H1 (cell line): ENCODE data around the gene FMOD. TPM values are rescaled to one million over a fixed set of nuclear protein-coding genes. Genes with fewer than 3 reads are reported as not detected.

Source experiments
- CTCF ChIA-PET: fragments of 300-600 bp; sonication (Branson Sonifier 250); formaldehyde crosslinking; loops from one replicate; lab custom pipeline; 2021; ENCODE audit not compliant: partially characterized antibody; lab: Charles Lee
- POLR2A ChIA-PET: fragments of 300-600 bp; sonication (Branson Sonifier 250); formaldehyde crosslinking; loops from one replicate; lab custom pipeline; 2021; ENCODE audit warnings: inconsistent platforms; ENCODE audit not compliant: partially characterized antibody; lab: Charles Lee
- DNase-seq, 2 experiments: peaks; one replicate each; pipeline versions ENCODE4 v3.0.0 to v3.0.0-alpha.2; 2010 to 2022; ENCODE audit warnings: low spot score in 2 of 2, low read depth in 1 of 2, mixed read lengths in 1 of 2
- FAIRE-seq: peaks from 2 replicates; lab custom pipeline; 2011; peaks lifted over from hg19 to GRCh38; lab: Jason Lieb, UNC
- H2AFZ ChIP-seq: 2 replicates; pipeline ENCODE4 v1.8.1; 2012; ENCODE audit warnings: low read length, inconsistent platforms
- H2AK5ac ChIP-seq: 2 replicates; pipeline ENCODE4 v1.6.1; 2013; ENCODE audit warnings: low read depth, low read length
- H2BK120ac ChIP-seq: replicated peaks from 2 replicates; pipeline ENCODE3; 2013; ENCODE audit warnings: low read depth, low read length, inconsistent platforms
- H2BK12ac ChIP-seq: 2 replicates; pipeline ENCODE4 v1.6.1; 2013; ENCODE audit warnings: low read depth, low read length
- H2BK15ac ChIP-seq: 2 replicates; pipeline ENCODE4 v1.6.1; 2013; ENCODE audit warnings: low read length
- H2BK20ac ChIP-seq: 2 replicates; pipeline ENCODE4 v1.6.1; 2013; ENCODE audit warnings: low read length
- H2BK5ac ChIP-seq: 2 replicates; pipeline ENCODE4 v1.6.1; 2013; ENCODE audit warnings: low read depth, low read length
- H3K14ac ChIP-seq: 2 replicates; pipeline ENCODE4 v1.6.1; 2013; ENCODE audit warnings: inconsistent platforms; ENCODE audit not compliant: insufficient read length
- H3K18ac ChIP-seq: 2 replicates; pipeline ENCODE4 v1.6.1; 2013; ENCODE audit warnings: low read length; ENCODE audit errors: extremely low read depth
- H3K23ac ChIP-seq: 2 replicates; pipeline ENCODE4 v1.6.1; 2013; ENCODE audit warnings: inconsistent platforms; ENCODE audit not compliant: insufficient read length
- H3K23me2 ChIP-seq: 2 replicates; pipeline ENCODE4 v1.6.1; 2013; ENCODE audit warnings: low read depth, low read length
- H3K27ac ChIP-seq: 2 replicates; pipeline ENCODE4 v1.6.1; 2011; ENCODE audit warnings: low read depth, low read length, inconsistent platforms
- H3K27me3 ChIP-seq, 4 experiments: replicated peaks in 1 of 4; 1 replicate in 1 of 4; 2 replicates in 3 of 4; pipeline versions ENCODE4 v1.6.1 to v1.8.1; 2011 to 2013; ENCODE audit warnings: low read length in 3 of 4, mild to moderate bottlenecking in 3 of 4, inconsistent platforms in 2 of 4, mixed read lengths in 2 of 4, moderate library complexity in 1 of 4; ENCODE audit not compliant: control insufficient read depth in 3 of 4, insufficient read depth in 3 of 4; ENCODE audit errors: extremely low read depth in 1 of 4
- H3K36me3 ChIP-seq, 4 experiments: 2 replicates each; pipeline versions ENCODE4 v1.6.1 to v1.8.1; 2011 to 2013; ENCODE audit warnings: mild to moderate bottlenecking in 4 of 4, low read length in 3 of 4, moderate library complexity in 2 of 4, control low read depth in 1 of 4, inconsistent platforms in 1 of 4; ENCODE audit not compliant: insufficient read depth in 4 of 4, control insufficient read depth in 2 of 4
- H3K4ac ChIP-seq: replicated peaks from 2 replicates; pipeline ENCODE3; 2013; ENCODE audit warnings: low read length, low read depth, mixed read lengths, inconsistent platforms; ENCODE audit not compliant: insufficient read length
- H3K4me1 ChIP-seq, 4 experiments: replicated peaks in 1 of 4; 1 replicate in 1 of 4; 2 replicates in 3 of 4; pipeline versions ENCODE4 v1.6.1 to v1.8.1; 2011 to 2013; ENCODE audit warnings: low read length in 3 of 4, inconsistent platforms in 2 of 4, mixed read lengths in 1 of 4; ENCODE audit not compliant: insufficient read depth in 4 of 4, control insufficient read depth in 3 of 4
- H3K4me2 ChIP-seq, 2 experiments: 2 replicates each; pipeline versions ENCODE4 v1.6.1 to v1.8.1; 2011 to 2013; ENCODE audit warnings: low read depth in 2 of 2, low read length in 2 of 2, control low read depth in 1 of 2, inconsistent platforms in 1 of 2, mild to moderate bottlenecking in 1 of 2; ENCODE audit not compliant: insufficient read depth in 1 of 2
- H3K4me3 ChIP-seq, 4 experiments: fragments of 200-600, 300-600 bp in 1 of 4; sonication (generic), shearing (Covaris generic), sonication (Bioruptor Twin) in 1 of 4; 2 replicates each; pipeline versions ENCODE4 v1.5.1 to v1.8.1; 2011 to 2016; ENCODE audit warnings: low read length in 4 of 4, low read depth in 3 of 4, control low read depth in 2 of 4, inconsistent platforms in 2 of 4, mild to moderate bottlenecking in 2 of 4, mixed read lengths in 1 of 4, moderate library complexity in 1 of 4; ENCODE audit not compliant: insufficient read depth in 2 of 4; ENCODE audit errors: extremely low read depth in 1 of 4
- H3K56ac ChIP-seq: replicated peaks from 2 replicates; pipeline ENCODE3; 2013; ENCODE audit warnings: low read depth, mild to moderate bottlenecking, mixed read lengths, low read length, inconsistent platforms; ENCODE audit not compliant: insufficient read length
- H3K79me1 ChIP-seq: 2 replicates; pipeline ENCODE4 v1.6.1; 2013; ENCODE audit warnings: low read depth, low read length, control low read depth
- H3K79me2 ChIP-seq, 2 experiments: 2 replicates each; pipeline versions ENCODE4 v1.6.1 to v1.8.1; 2012 to 2013; ENCODE audit warnings: low read length in 2 of 2, mild to moderate bottlenecking in 2 of 2, inconsistent platforms in 1 of 2; ENCODE audit not compliant: insufficient read depth in 2 of 2, control insufficient read depth in 1 of 2
- H3K9ac ChIP-seq, 4 experiments: replicated peaks in 1 of 4; 1 replicate in 1 of 4; 2 replicates in 3 of 4; pipeline versions ENCODE4 v1.6.1 to v1.8.1; 2011 to 2013; ENCODE audit warnings: low read depth in 3 of 4, low read length in 3 of 4, control low read depth in 2 of 4, mild to moderate bottlenecking in 2 of 4, moderate library complexity in 2 of 4, inconsistent platforms in 1 of 4; ENCODE audit errors: extremely low read depth in 1 of 4
- H3K9me3 ChIP-seq, 2 experiments: 2 replicates each; pipeline versions ENCODE4 v1.6.1 to v1.8.1; 2012 to 2013; ENCODE audit warnings: mild to moderate bottlenecking in 2 of 2, moderate library complexity in 2 of 2, control low read depth in 1 of 2, inconsistent platforms in 1 of 2, low read depth in 1 of 2, low read length in 1 of 2, mixed read lengths in 1 of 2; ENCODE audit not compliant: insufficient read depth in 2 of 2
- H4K20me1 ChIP-seq, 2 experiments: replicated peaks in 1 of 2; 2 replicates each; pipeline versions ENCODE3 to v1.8.1; 2011 to 2013; ENCODE audit warnings: inconsistent platforms in 2 of 2, low read length in 2 of 2, mild to moderate bottlenecking in 1 of 2; ENCODE audit not compliant: insufficient read depth in 2 of 2, control insufficient read depth in 1 of 2
- H4K5ac ChIP-seq: 2 replicates; pipeline ENCODE4 v1.6.1; 2013; ENCODE audit warnings: low read length, low read depth, mixed read lengths, inconsistent platforms; ENCODE audit not compliant: insufficient read length
- H4K8ac ChIP-seq: 2 replicates; pipeline ENCODE4 v1.8.0; 2013; ENCODE audit warnings: mild to moderate bottlenecking, moderate library complexity, low read length, inconsistent platforms; ENCODE audit not compliant: insufficient read depth; ENCODE audit errors: extremely low read depth
- H4K91ac ChIP-seq: replicated peaks from 2 replicates; pipeline ENCODE3; 2013; ENCODE audit warnings: low read length, mixed read lengths, inconsistent platforms; ENCODE audit not compliant: insufficient read length
- CHD1 ChIP-seq: IDR thresholded peaks from 2 replicates; pipeline ENCODE4 v1.6.1; 2012; ENCODE audit warnings: low read depth, low read length, improper control_type of control experiment
- RNF2 ChIP-seq: fragments of 200-900, 300-1000 bp; sonication (generic); IDR thresholded peaks from 2 replicates; pipeline ENCODE4 v1.7.1; 2016; ENCODE audit warnings: borderline replicate concordance, low read depth, mild to moderate bottlenecking, antibody characterized with exemption, low read length; ENCODE audit not compliant: poor library complexity, severe bottlenecking; ENCODE audit errors: missing control alignments
- WGBS, 2 experiments: shearing (Covaris generic) in 1 of 2; methylation state at CpG; one replicate each; pipeline versions ENCODE4 v1.1.6 to v1.1.7; 2013 to 2015; ENCODE audit warnings: low lambda C conversion rate in 2 of 2, mixed read lengths in 2 of 2, inconsistent platforms in 1 of 2, low coverage in 1 of 2, missing lambda C conversion rate in 1 of 2; ENCODE audit not compliant: insufficient replicate concordance in 2 of 2, insufficient coverage in 1 of 2, insufficient read length in 1 of 2; ENCODE audit errors: extremely low coverage in 1 of 2, missing lambda C conversion rate in 1 of 2; 5-methylcytosine and 5-hydroxymethylcytosine counted together
- polyA plus RNA-seq, 7 experiments: library from polyadenylated mRNA; depleted of rRNA in 3 of 7; stranded (reverse) in 5 of 7; unstranded in 2 of 7; fragments of >200 nt in 5 of 7; fragments of 200-250 nt in 2 of 7; gene quantifications; 1 replicate in 5 of 7; 2 replicates in 1 of 7; 4 replicates in 1 of 7; pipeline versions ENCODE4 v1.2.1 to v1.2.3, GENCODE V29; 2011 to 2013; ENCODE audit warnings: missing spikeins in 2 of 7, mixed read lengths in 2 of 7
- total RNA-seq: library from RNA; stranded (reverse); fragmentation: NEBNext Ultra II Directional; extraction: Animal tissue kit (Norgen Biotek cat#: 25700); gene quantifications from 2 replicates; pipeline ENCODE4 v1.2.1, GENCODE V29; 2021

Gene FMOD
- total and polyA plus RNA-seq, 2 of the 8 experiments (the other 6 are each of a cell fraction or from before 2014, with no cell fraction given): 0.17 to 0.32 TPM

DNA sequence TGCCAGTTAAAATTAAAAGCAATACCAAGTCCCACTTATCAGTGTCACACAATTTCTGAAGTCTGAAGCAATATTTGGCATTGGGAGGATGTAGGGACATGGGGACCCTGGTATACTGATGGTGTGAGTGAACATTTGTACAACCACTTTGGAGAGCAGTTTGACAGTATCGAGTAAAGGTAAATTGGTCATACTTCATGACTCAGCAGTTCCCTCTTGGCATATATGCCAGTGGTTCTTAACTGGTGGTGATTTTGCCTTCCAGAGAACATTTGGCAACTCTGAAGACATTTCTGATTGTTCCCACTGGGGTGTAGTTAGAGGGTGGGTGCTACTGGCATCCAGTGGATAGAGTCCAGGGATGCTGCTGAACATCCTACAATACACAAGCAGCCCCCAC, 19.7 kb downstream of the FMOD start:
- H3K18ac ChIP-seq: no peak overlapping the region
- no peak overlapping the region for H4K5ac ChIP-seq
- TF ChIP-seq CHD1 (no peak), RNF2 (no peak)
- ChIA-PET POLR2A (no interaction called here), CTCF (interaction anchor here (0.7 to 20.7 kb wide), 5 partner anchors 9 to 172 kb away, joined by 3 to 785 read pairs (median 5); no protein-coding TSS in a partner anchor)
- H2BK15ac ChIP-seq: no peak overlapping the region
- no peak overlapping the region for H2AFZ ChIP-seq
- H3K4ac ChIP-seq: no peak overlapping the region
- H3K56ac ChIP-seq: no peak overlapping the region
- H3K4me1 ChIP-seq: peaks cover 6 to 19% (median 10%) of the 10 kb centered on the region in 4 experiments
- peaks cover 0 to 13% (median 5%) of the 10 kb centered on the region in 4 experiments; a peak in 4 of 7 replicates for H3K27me3 ChIP-seq
- FAIRE-seq: no peak
- no peak overlapping the region for H4K91ac ChIP-seq
- no peaks in the 10 kb centered on the region for H3K36me3 ChIP-seq
- no peaks in the 10 kb centered on the region for H3K79me2 ChIP-seq
- no peak for DNase-seq
- H2BK5ac ChIP-seq: no peak overlapping the region
- no peak overlapping the region for H3K27ac ChIP-seq
- H4K20me1 ChIP-seq: no peaks in the 10 kb centered on the region
- no peak overlapping the region for H3K4me2 ChIP-seq
- H3K79me1 ChIP-seq: no peaks in the 10 kb centered on the region
- no peak overlapping the region for H2AK5ac ChIP-seq
- WGBS, 2 experiments: 100% methylated on average over 1 of the region's 1 CpG; no CpG with 5 or more reads in 1 of the 2 experiments
- H3K9ac ChIP-seq: no peak overlapping the region
- no peak overlapping the region for H3K23ac ChIP-seq
- H2BK12ac ChIP-seq: no peak overlapping the region
- no peak overlapping the region for H4K8ac ChIP-seq
- no peak overlapping the region for H3K14ac ChIP-seq
- H3K23me2 ChIP-seq: peaks cover 4% of the 10 kb centered on the region; the same call in 1 of the 2 replicates
- H2BK120ac ChIP-seq: no peak overlapping the region
- no peak overlapping the region for H3K4me3 ChIP-seq
- H2BK20ac ChIP-seq: no peak overlapping the region
- no peaks in the 10 kb centered on the region for H3K9me3 ChIP-seq
